H9 (cell line): ENCODE measurements around the gene GSTT2. TPM values are rescaled to one million over a fixed set of nuclear protein-coding genes. Genes with fewer than 3 reads are reported as not detected.

Experiments used
- DNase-seq: peaks from one replicate; pipeline ENCODE4 v3.0.0-alpha.2; 2017
- H2AFZ ChIP-seq: one replicate; pipeline ENCODE4 v1.6.1; 2013; ENCODE audit warnings: mild to moderate bottlenecking, low read length, control low read depth, moderate library complexity
- H2AK5ac ChIP-seq: 2 replicates; pipeline ENCODE4 v1.6.1; 2013; ENCODE audit warnings: low read length, control low read depth, mixed read lengths; ENCODE audit not compliant: insufficient read length
- H2BK120ac ChIP-seq: one replicate; pipeline ENCODE4 v1.6.1; 2013; ENCODE audit warnings: low read depth, mild to moderate bottlenecking, low read length, control low read depth, inconsistent platforms; ENCODE audit not compliant: poor library complexity, severe bottlenecking
- H2BK12ac ChIP-seq: 2 replicates; pipeline ENCODE4 v1.6.1; 2013; ENCODE audit warnings: low read length, control low read depth, mixed read lengths, low read depth; ENCODE audit not compliant: insufficient read length
- H2BK15ac ChIP-seq: 2 replicates; pipeline ENCODE4 v1.6.1; 2013; ENCODE audit warnings: low read depth, low read length, control low read depth
- H2BK20ac ChIP-seq: one replicate; pipeline ENCODE4 v1.6.1; 2013; ENCODE audit warnings: low read depth, mild to moderate bottlenecking, low read length, control low read depth, inconsistent platforms; ENCODE audit not compliant: poor library complexity, severe bottlenecking
- H2BK5ac ChIP-seq: 2 replicates; pipeline ENCODE4 v1.6.1; 2013; ENCODE audit warnings: low read length, control low read depth, mixed read lengths; ENCODE audit not compliant: insufficient read length
- H3K14ac ChIP-seq: 2 replicates; pipeline ENCODE4 v1.6.1; 2013; ENCODE audit warnings: low read length, control low read depth; ENCODE audit not compliant: insufficient read depth
- H3K18ac ChIP-seq: 2 replicates; pipeline ENCODE4 v1.6.1; 2013; ENCODE audit warnings: low read depth, mild to moderate bottlenecking, mixed read lengths, low read length, control low read depth; ENCODE audit not compliant: insufficient read length
- H3K23ac ChIP-seq: 2 replicates; pipeline ENCODE4 v1.6.1; 2013; ENCODE audit warnings: low read length, control low read depth, mixed read lengths, low read depth; ENCODE audit not compliant: insufficient read length
- H3K23me2 ChIP-seq: 2 replicates; pipeline ENCODE4 v1.6.1; 2013; ENCODE audit warnings: low read depth, mild to moderate bottlenecking, mixed read lengths, low read length, control low read depth; ENCODE audit not compliant: insufficient read length, poor library complexity, severe bottlenecking
- H3K27ac ChIP-seq: 2 replicates; pipeline ENCODE4 v1.5.1; 2013; ENCODE audit warnings: low read length, control low read depth, mixed read lengths, low read depth; ENCODE audit not compliant: insufficient read length
- H3K27me3 ChIP-seq: 2 replicates; pipeline ENCODE4 v1.6.1; 2013; ENCODE audit warnings: low read length, control low read depth, inconsistent platforms; ENCODE audit not compliant: insufficient read depth
- H3K4ac ChIP-seq: 2 replicates; pipeline ENCODE4 v1.6.1; 2013; ENCODE audit warnings: low read depth, mild to moderate bottlenecking, control low read depth, inconsistent platforms, low read length, moderate library complexity
- H3K4me1 ChIP-seq: 2 replicates; pipeline ENCODE4 v1.6.1; 2013; ENCODE audit warnings: low read length, control low read depth, inconsistent platforms; ENCODE audit not compliant: insufficient read depth
- H3K4me2 ChIP-seq: 2 replicates; pipeline ENCODE4 v1.6.1; 2013; ENCODE audit warnings: low read length, control low read depth, mixed read lengths; ENCODE audit not compliant: insufficient read length, insufficient read depth
- H3K56ac ChIP-seq: 2 replicates; pipeline ENCODE4 v1.6.1; 2013; ENCODE audit warnings: low read depth, mild to moderate bottlenecking, mixed read lengths, low read length, control low read depth; ENCODE audit not compliant: insufficient read length
- H3K79me1 ChIP-seq: 2 replicates; pipeline ENCODE4 v1.6.1; 2013; ENCODE audit warnings: low read depth, mild to moderate bottlenecking, moderate library complexity, low read length, control low read depth, inconsistent platforms; ENCODE audit not compliant: insufficient read depth, poor library complexity, severe bottlenecking
- H3K79me2 ChIP-seq: 2 replicates; pipeline ENCODE4 v1.6.1; 2013; ENCODE audit warnings: low read length, control low read depth, inconsistent platforms; ENCODE audit not compliant: insufficient read depth
- H3K9ac ChIP-seq: 2 replicates; pipeline ENCODE4 v1.6.1; 2013; ENCODE audit warnings: low read length, control low read depth, mixed read lengths; ENCODE audit not compliant: insufficient read length; ENCODE audit errors: extremely low read depth
- H3K9me3 ChIP-seq: one replicate; pipeline ENCODE4 v1.6.1; 2013; ENCODE audit warnings: low read depth, low read length, inconsistent platforms; ENCODE audit not compliant: control insufficient read depth
- H3T11ph ChIP-seq: one replicate; pipeline ENCODE4 v1.6.1; 2013; ENCODE audit warnings: mild to moderate bottlenecking, low read length, control low read depth, inconsistent platforms
- H4K20me1 ChIP-seq: one replicate; pipeline ENCODE4 v1.6.1; 2013; ENCODE audit not compliant: control insufficient read depth, insufficient read length, insufficient read depth
- H4K5ac ChIP-seq: 2 replicates; pipeline ENCODE4 v1.6.1; 2013; ENCODE audit warnings: low read depth, mild to moderate bottlenecking, mixed read lengths, low read length, control low read depth; ENCODE audit not compliant: insufficient read length
- H4K8ac ChIP-seq: replicated peaks from 2 replicates; pipeline ENCODE4 v1.6.1; 2013; ENCODE audit warnings: low read length, control low read depth, mixed read lengths, low read depth; ENCODE audit not compliant: insufficient read length
- H4K91ac ChIP-seq: 2 replicates; pipeline ENCODE4 v1.6.1; 2013; ENCODE audit warnings: low read depth, mild to moderate bottlenecking, moderate library complexity, mixed read lengths, low read length, control low read depth; ENCODE audit not compliant: insufficient read length
- H3K27ac Mint-ChIP-seq, 3 experiments: 2 replicates in 2 of 3; 3 replicates in 1 of 3; pipeline ENCODE4 v1.8.0; 2020 to 2021; ENCODE audit warnings: mixed read lengths in 3 of 3, mild to moderate bottlenecking in 1 of 3, moderate library complexity in 1 of 3
- H3K27me3 Mint-ChIP-seq: 2 replicates; pipeline ENCODE4 v1.8.0; 2021; ENCODE audit warnings: low read depth, mild to moderate bottlenecking, moderate library complexity, mixed read lengths
- H3K36me3 Mint-ChIP-seq, 3 experiments: 2 replicates in 2 of 3; 3 replicates in 1 of 3; pipeline ENCODE4 v1.8.0; 2020 to 2021; ENCODE audit warnings: low read depth in 3 of 3, mixed read lengths in 3 of 3; ENCODE audit not compliant: insufficient read depth in 1 of 3
- H3K4me1 Mint-ChIP-seq, 2 experiments: 2 replicates each; pipeline ENCODE4 v1.8.0; 2020; ENCODE audit warnings: mixed read lengths in 2 of 2
- H3K4me3 Mint-ChIP-seq, 2 experiments: 2 replicates in 1 of 2; 3 replicates in 1 of 2; pipeline ENCODE4 v1.8.0; 2020 to 2021; ENCODE audit warnings: mild to moderate bottlenecking in 2 of 2, mixed read lengths in 2 of 2, moderate library complexity in 1 of 2
- H3K9me3 Mint-ChIP-seq, 2 experiments: 2 replicates in 1 of 2; 3 replicates in 1 of 2; pipeline ENCODE4 v1.8.0; 2020; ENCODE audit warnings: mild to moderate bottlenecking in 2 of 2, mixed read lengths in 2 of 2, moderate library complexity in 1 of 2
- WGBS: extraction: QIAGEN DNeasy Blood & Tissue Kit; methylation state at CpG from one replicate; pipeline ENCODE4 v1.1.7; 2013; ENCODE audit warnings: missing lambda C conversion rate, low lambda C conversion rate, mixed read lengths; ENCODE audit not compliant: insufficient read length; ENCODE audit errors: extremely low coverage; 5-methylcytosine and 5-hydroxymethylcytosine counted together
- total RNA-seq: library from RNA; stranded (reverse); gene quantifications from 2 replicates; pipeline ENCODE4 v1.2.1, GENCODE V29; 2021
- TF ChIP-seq, protein P1 (sequence below): fragments of 200-600 bp; sonication (generic); conservative IDR thresholded peaks from 3 replicates; pipeline ENCODE4 v1.8.0; 2021; ENCODE audit warnings: antibody characterized with exemption, mild to moderate bottlenecking

The GSTT2 gene
- total RNA-seq, 1 experiment from 2014 or later = 0.22 TPM

DNA sequence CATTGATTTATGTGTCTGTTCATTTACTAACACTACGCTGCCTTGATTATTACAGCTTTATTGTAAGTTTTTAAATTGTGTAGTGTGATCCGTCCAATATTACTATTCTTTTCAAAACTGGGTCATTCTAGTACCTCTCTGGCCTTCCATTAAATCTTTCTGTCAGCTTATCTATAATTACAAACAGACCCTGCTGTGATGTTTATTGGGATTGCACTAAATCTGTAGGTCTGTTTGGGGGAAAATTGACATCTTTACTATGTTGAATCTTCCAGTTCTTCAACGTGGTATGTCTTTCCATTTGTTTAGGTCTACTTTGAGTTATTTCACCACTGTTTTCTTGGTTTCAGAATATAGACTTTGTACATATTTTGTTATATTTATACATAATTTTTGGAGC, 46.8 kb downstream of the GSTT2 start:
- Histone ChIP-seq H3K9ac (no peak overlapping the region), H2BK15ac (no peak overlapping the region), H2BK20ac (no peak overlapping the region), H3K27me3 (no peaks in the 10 kb centered on the region), H2BK12ac (no peak overlapping the region), H3K56ac (no peak overlapping the region), H3K27ac (no peak overlapping the region), H2AFZ (no peak overlapping the region), H3K79me2 (peaks cover 5% of the 10 kb centered on the region; the same call in 1 of the 2 replicates), H4K8ac (no peak overlapping the region), H3K4me1 (no peaks in the 10 kb centered on the region), H4K5ac (no peak overlapping the region), H3K4ac (no peak overlapping the region), H2AK5ac (no peak overlapping the region), H2BK5ac (no peak overlapping the region), H3K79me1 (peaks cover 3% of the 10 kb centered on the region), H4K20me1 (no peaks in the 10 kb centered on the region), H3K9me3 (no peaks in the 10 kb centered on the region), H2BK120ac (no peak overlapping the region), H3K23me2 (no peaks in the 10 kb centered on the region), H4K91ac (no peak overlapping the region), H3K4me2 (no peak overlapping the region), H3K14ac (no peak overlapping the region), H3K23ac (no peak overlapping the region), H3K18ac (no peak overlapping the region), H3T11ph (no peak overlapping the region)
- H3K27me3 Mint-ChIP-seq = no peaks in the 10 kb centered on the region
- no peak overlapping the region; a peak in 1 of 7 replicates for H3K27ac Mint-ChIP-seq
- no peak overlapping the region for H3K4me3 Mint-ChIP-seq
- H3K9me3 Mint-ChIP-seq = peaks cover 0 to 3% of the 10 kb centered on the region in 2 experiments; a peak in 3 of 5 replicates
- TF ChIP-seq, protein P1, sequence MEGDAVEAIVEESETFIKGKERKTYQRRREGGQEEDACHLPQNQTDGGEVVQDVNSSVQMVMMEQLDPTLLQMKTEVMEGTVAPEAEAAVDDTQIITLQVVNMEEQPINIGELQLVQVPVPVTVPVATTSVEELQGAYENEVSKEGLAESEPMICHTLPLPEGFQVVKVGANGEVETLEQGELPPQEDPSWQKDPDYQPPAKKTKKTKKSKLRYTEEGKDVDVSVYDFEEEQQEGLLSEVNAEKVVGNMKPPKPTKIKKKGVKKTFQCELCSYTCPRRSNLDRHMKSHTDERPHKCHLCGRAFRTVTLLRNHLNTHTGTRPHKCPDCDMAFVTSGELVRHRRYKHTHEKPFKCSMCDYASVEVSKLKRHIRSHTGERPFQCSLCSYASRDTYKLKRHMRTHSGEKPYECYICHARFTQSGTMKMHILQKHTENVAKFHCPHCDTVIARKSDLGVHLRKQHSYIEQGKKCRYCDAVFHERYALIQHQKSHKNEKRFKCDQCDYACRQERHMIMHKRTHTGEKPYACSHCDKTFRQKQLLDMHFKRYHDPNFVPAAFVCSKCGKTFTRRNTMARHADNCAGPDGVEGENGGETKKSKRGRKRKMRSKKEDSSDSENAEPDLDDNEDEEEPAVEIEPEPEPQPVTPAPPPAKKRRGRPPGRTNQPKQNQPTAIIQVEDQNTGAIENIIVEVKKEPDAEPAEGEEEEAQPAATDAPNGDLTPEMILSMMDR = no peak
- H3K4me1 Mint-ChIP-seq = peaks cover 3 to 12% of the 10 kb centered on the region in 2 experiments; a peak in 3 of 4 replicates
- DNase-seq = no peak
- H3K36me3 Mint-ChIP-seq = peaks cover 0 to 3% (median 0%) of the 10 kb centered on the region in 3 experiments; a peak in 2 of 7 replicates
- WGBS = no CpG with 5 or more reads among the region's 3 CpGs
